IMR-90 (cell line): Measurements from ENCODE around the gene FAM98C.

ENCODE experiments used
- POLR2A ChIP-seq: IDR thresholded peaks from 2 replicates; pipeline ENCODE4 v1.6.1; 2012; ENCODE audit warnings: mild to moderate bottlenecking, low read depth, low read length
- RAD21 ChIP-seq: IDR thresholded peaks from 2 replicates; pipeline ENCODE4 v1.6.1; 2012; ENCODE audit warnings: low read length, improper control_type of control experiment
- TF ChIP-seq, protein P1 (sequence below): conservative IDR thresholded peaks from 2 replicates; pipeline ENCODE4 v1.5.1; 2012; ENCODE audit warnings: mild to moderate bottlenecking, low read depth, low read length, improper control_type of control experiment

DNA sequence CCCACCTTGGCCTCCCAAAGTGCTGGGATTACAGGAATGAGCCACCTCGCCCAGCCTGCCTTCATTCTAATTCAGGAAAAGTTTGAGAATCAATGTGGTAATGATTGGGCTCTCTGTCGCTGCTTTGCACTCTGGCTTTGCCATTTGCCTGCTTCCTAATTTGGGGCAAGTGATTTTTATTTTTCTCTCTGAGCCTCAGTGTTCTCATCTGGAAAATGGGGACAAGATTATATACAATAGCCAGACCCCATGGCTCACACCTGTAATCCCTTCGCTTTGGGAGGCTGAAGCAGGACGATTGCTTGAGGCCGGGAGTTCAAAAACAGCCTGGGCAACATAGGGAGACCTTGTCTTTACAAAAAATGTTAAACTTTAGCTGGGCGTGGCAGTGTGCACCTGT lies 34.4 kb downstream of the FAM98C start:
- TF ChIP-seq, protein P1, sequence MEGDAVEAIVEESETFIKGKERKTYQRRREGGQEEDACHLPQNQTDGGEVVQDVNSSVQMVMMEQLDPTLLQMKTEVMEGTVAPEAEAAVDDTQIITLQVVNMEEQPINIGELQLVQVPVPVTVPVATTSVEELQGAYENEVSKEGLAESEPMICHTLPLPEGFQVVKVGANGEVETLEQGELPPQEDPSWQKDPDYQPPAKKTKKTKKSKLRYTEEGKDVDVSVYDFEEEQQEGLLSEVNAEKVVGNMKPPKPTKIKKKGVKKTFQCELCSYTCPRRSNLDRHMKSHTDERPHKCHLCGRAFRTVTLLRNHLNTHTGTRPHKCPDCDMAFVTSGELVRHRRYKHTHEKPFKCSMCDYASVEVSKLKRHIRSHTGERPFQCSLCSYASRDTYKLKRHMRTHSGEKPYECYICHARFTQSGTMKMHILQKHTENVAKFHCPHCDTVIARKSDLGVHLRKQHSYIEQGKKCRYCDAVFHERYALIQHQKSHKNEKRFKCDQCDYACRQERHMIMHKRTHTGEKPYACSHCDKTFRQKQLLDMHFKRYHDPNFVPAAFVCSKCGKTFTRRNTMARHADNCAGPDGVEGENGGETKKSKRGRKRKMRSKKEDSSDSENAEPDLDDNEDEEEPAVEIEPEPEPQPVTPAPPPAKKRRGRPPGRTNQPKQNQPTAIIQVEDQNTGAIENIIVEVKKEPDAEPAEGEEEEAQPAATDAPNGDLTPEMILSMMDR: no peak
- TF ChIP-seq POLR2A (no peak), RAD21 (no peak)
